Glutamatergic neuron (in vitro differentiated cells): ENCODE data around the gene ADARB1. TPM values are rescaled to one million over a fixed set of nuclear protein-coding genes. Genes with fewer than 3 reads are reported as not detected.

ENCODE experiments used
- DNase-seq: peaks from one replicate; pipeline ENCODE4 v3.0.0; 2022
- H3K27ac Mint-ChIP-seq: one replicate; pipeline ENCODE4 v1.8.0; 2020; ENCODE audit warnings: mild to moderate bottlenecking, mixed read lengths, inconsistent platforms; ENCODE audit not compliant: unreplicated experiment
- H3K27me3 Mint-ChIP-seq: one replicate; pipeline ENCODE4 v1.8.0; 2020; ENCODE audit warnings: mild to moderate bottlenecking, moderate library complexity, mixed read lengths, inconsistent platforms; ENCODE audit not compliant: unreplicated experiment
- H3K36me3 Mint-ChIP-seq: one replicate; pipeline ENCODE4 v1.8.0; 2020; ENCODE audit warnings: mild to moderate bottlenecking, mixed read lengths, inconsistent platforms; ENCODE audit not compliant: unreplicated experiment
- H3K4me1 Mint-ChIP-seq: one replicate; pipeline ENCODE4 v1.8.0; 2020; ENCODE audit warnings: mild to moderate bottlenecking, low read depth, mixed read lengths, inconsistent platforms; ENCODE audit not compliant: unreplicated experiment
- H3K4me3 Mint-ChIP-seq: one replicate; pipeline ENCODE4 v1.8.0; 2020; ENCODE audit warnings: mild to moderate bottlenecking, mixed read lengths, inconsistent platforms; ENCODE audit not compliant: unreplicated experiment
- H3K9me3 Mint-ChIP-seq: one replicate; pipeline ENCODE4 v1.8.0; 2020; ENCODE audit warnings: mild to moderate bottlenecking, moderate library complexity, mixed read lengths, inconsistent platforms; ENCODE audit not compliant: unreplicated experiment
- CTCF ChIP-seq: fragments of 200-600 bp; sonication (generic); IDR thresholded peaks from one replicate; pipeline ENCODE4 v1.5.0; 2021; ENCODE audit not compliant: partially characterized antibody, unreplicated experiment
- total RNA-seq: library from RNA; stranded (reverse); fragmentation: NEBNext Ultra II Directional; extraction: Animal tissue kit (Norgen Biotek cat#: 25700); gene quantifications from one replicate; pipeline ENCODE4 v1.2.1, GENCODE V29; 2021; ENCODE audit not compliant: unreplicated experiment

The ADARB1 gene
- total RNA-seq, 1 donor from 2014 or later: 49.2 TPM

GRCh38 chr21:45035477-45035848 is 38.9 kb upstream of the ADARB1 start:
- no peak for DNase-seq
- Mint-ChIP-seq H3K36me3 (peaks cover 15% of the 10 kb centered on the region), H3K4me1 (peaks cover 10% of the 10 kb centered on the region), H3K4me3 (no peak overlapping the region), H3K27ac (no peak overlapping the region), H3K9me3 (peaks cover 10% of the 10 kb centered on the region), H3K27me3 (no peaks in the 10 kb centered on the region)
- no peak for TF ChIP-seq CTCF

- no peak overlapping the region for H3K4me3 Mint-ChIP-seq
- DNase-seq: no peak
- H3K27ac Mint-ChIP-seq: no peak overlapping the region
- no peak for TF ChIP-seq CTCF
- H3K9me3 Mint-ChIP-seq: peaks cover 11% of the 10 kb centered on the region
- H3K27me3 Mint-ChIP-seq: no peaks in the 10 kb centered on the region
- H3K4me1 Mint-ChIP-seq: peaks cover 4% of the 10 kb centered on the region
- H3K36me3 Mint-ChIP-seq: peaks cover 15% of the 10 kb centered on the region
These were observed 37.8 kb upstream of the ADARB1 start for GRCh38 chr21:45036630-45037029.

- H3K9me3 Mint-ChIP-seq: peaks cover 14% of the 10 kb centered on the region
- peaks cover 11% of the 10 kb centered on the region for H3K4me1 Mint-ChIP-seq
- peaks cover 4% of the 10 kb centered on the region for H3K27me3 Mint-ChIP-seq
- H3K36me3 Mint-ChIP-seq: peaks cover 20% of the 10 kb centered on the region
- no peak for TF ChIP-seq CTCF
- no peak overlapping the region for H3K4me3 Mint-ChIP-seq
- H3K27ac Mint-ChIP-seq: no peak overlapping the region
- no peak for DNase-seq
These were observed 36.4 kb upstream of the ADARB1 start for GRCh38 chr21:45037986-45038385.

GRCh38 chr21:45039317-45040156 is 34.8 kb upstream of the ADARB1 start:
- Mint-ChIP-seq H3K4me1 (peaks cover 7% of the 10 kb centered on the region), H3K36me3 (peaks cover 21% of the 10 kb centered on the region), H3K27ac (no peak overlapping the region), H3K27me3 (peaks cover 6% of the 10 kb centered on the region), H3K4me3 (no peak overlapping the region), H3K9me3 (peaks cover 9% of the 10 kb centered on the region)
- DNase-seq: no peak
- no peak for TF ChIP-seq CTCF

GRCh38 chr21:45040157-45040711 is 34.1 kb upstream of the ADARB1 start:
- Mint-ChIP-seq H3K27me3 (peaks cover 6% of the 10 kb centered on the region), H3K4me3 (no peak overlapping the region), H3K4me1 (peaks cover 7% of the 10 kb centered on the region), H3K9me3 (peaks cover 9% of the 10 kb centered on the region), H3K27ac (no peak overlapping the region), H3K36me3 (peaks cover 25% of the 10 kb centered on the region)
- no peak for DNase-seq
- TF ChIP-seq CTCF: no peak
